HepG2 (cell line): ENCODE measurements around the gene DAAM1. TPM values are rescaled to one million over a fixed set of nuclear protein-coding genes. Genes with fewer than 3 reads are reported as not detected.

Experiments used
- ARNT2 ChIP-seq: sonication (generic); formaldehyde crosslinking; IDR thresholded peaks from 2 replicates; pipeline ENCODE4 v1.8.0; 2022; ENCODE audit warnings: mild to moderate bottlenecking, low read depth, missing genetic modification reagents, moderate library complexity
- ATF7-NPFF ChIP-seq: sonication (generic); formaldehyde crosslinking; IDR thresholded peaks from 2 replicates; pipeline ENCODE4 v1.8.1; 2023; ENCODE audit warnings: mild to moderate bottlenecking, low read depth, missing genetic modification reagents, moderate library complexity
- ELF3 ChIP-seq: IDR thresholded peaks from 2 replicates; pipeline ENCODE4 v1.6.1; 2016; ENCODE audit warnings: missing genetic modification reagents, missing compliant biosample characterization
- ERF ChIP-seq: IDR thresholded peaks from 2 replicates; pipeline ENCODE4 v1.6.1; 2018; ENCODE audit warnings: missing biosample characterization, missing genetic modification reagents
- IRF2 ChIP-seq: IDR thresholded peaks from 2 replicates; pipeline ENCODE4 v1.6.1; 2018; ENCODE audit warnings: missing genetic modification reagents, missing compliant biosample characterization
- KLF16 ChIP-seq, 2 experiments: sonication (generic) in 1 of 2; formaldehyde crosslinking in 1 of 2; IDR thresholded peaks; 2 replicates each; pipeline versions ENCODE4 v1.6.1 to v1.8.0; 2016 to 2023; ENCODE audit warnings: missing genetic modification reagents in 2 of 2, missing compliant biosample characterization in 1 of 2
- KMT2B ChIP-seq: IDR thresholded peaks from 2 replicates; pipeline ENCODE4 v1.6.1; 2016; ENCODE audit warnings: missing genetic modification reagents, missing compliant biosample characterization
- NFATC3 ChIP-seq: sonication (generic); formaldehyde crosslinking; IDR thresholded peaks from 2 replicates; pipeline ENCODE4 v1.5.1; 2020; ENCODE audit warnings: mild to moderate bottlenecking, missing genetic modification reagents
- NR2F2 ChIP-seq: IDR thresholded peaks from 2 replicates; pipeline ENCODE4 v1.6.1; 2012; ENCODE audit warnings: low read depth, inconsistent platforms, borderline replicate concordance
- SALL2 ChIP-seq: sonication (generic); formaldehyde crosslinking; IDR thresholded peaks from 2 replicates; pipeline ENCODE4 v1.8.1; 2023; ENCODE audit warnings: mild to moderate bottlenecking, missing genetic modification reagents, inconsistent platforms
- SAP130 ChIP-seq: IDR thresholded peaks from 2 replicates; pipeline ENCODE4 v1.6.1; 2016; ENCODE audit warnings: low read depth
- SMAD3 ChIP-seq: sonication (generic); formaldehyde crosslinking; IDR thresholded peaks from 2 replicates; pipeline ENCODE4 v1.4.0; 2020; ENCODE audit warnings: missing genetic modification reagents
- SP5 ChIP-seq: IDR thresholded peaks from 2 replicates; pipeline ENCODE4 v1.6.1; 2016; ENCODE audit warnings: low read depth, borderline replicate concordance
- TMF1 ChIP-seq: sonication (generic); formaldehyde crosslinking; IDR thresholded peaks from 2 replicates; pipeline ENCODE4 v1.8.1; 2022; ENCODE audit warnings: low read depth, missing genetic modification reagents
- ZBTB20 ChIP-seq: sonication (generic); formaldehyde crosslinking; IDR thresholded peaks from 2 replicates; pipeline ENCODE4 v1.8.1; 2023; ENCODE audit warnings: missing genetic modification reagents, low read depth, mild to moderate bottlenecking, borderline replicate concordance
- ZFY ChIP-seq: sonication (generic); formaldehyde crosslinking; IDR thresholded peaks from 2 replicates; pipeline ENCODE4 v1.4.0; 2020; ENCODE audit warnings: missing genetic modification reagents
- ZNF12 ChIP-seq: sonication (generic); formaldehyde crosslinking; IDR thresholded peaks from 2 replicates; pipeline ENCODE4 v1.5.0; 2020; ENCODE audit warnings: missing genetic modification reagents
- ZNF335 ChIP-seq: sonication (generic); formaldehyde crosslinking; IDR thresholded peaks from 2 replicates; pipeline ENCODE4 v1.4.0; 2020; ENCODE audit warnings: missing genetic modification reagents
- polyA plus RNA-seq, 8 experiments: library from polyadenylated mRNA; depleted of rRNA in 3 of 8; stranded (reverse) in 7 of 8; unstranded in 1 of 8; fragments of >200 nt; fragmentation: Illumina TruSeq in 4 of 8; extraction: Trizol in 4 of 8; gene quantifications; 2 replicates each; pipeline versions ENCODE4 v1.2.1 to v1.2.3, GENCODE V29; 2011 to 2016; ENCODE audit warnings: low read depth in 4 of 8, missing spikeins in 1 of 8, mixed read lengths in 1 of 8; ENCODE audit not compliant: insufficient read depth in 1 of 8
- total RNA-seq, 5 experiments: library from RNA; depleted of rRNA; stranded (reverse); fragments of >200 nt; fragmentation: Illumina TruSeq; extraction: Trizol; gene quantifications; 2 replicates each; pipeline ENCODE4 v1.2.3, GENCODE V29; 2016; ENCODE audit warnings: low read depth in 1 of 5
- TF ChIP-seq, protein P1 (sequence below), 2 experiments: sonication (generic) in 1 of 2; formaldehyde crosslinking in 1 of 2; IDR thresholded peaks; 2 replicates each; pipeline versions ENCODE4 v1.4.0 to v1.6.1; 2016 to 2020; ENCODE audit warnings: borderline replicate concordance in 1 of 2, low read depth in 1 of 2, mild to moderate bottlenecking in 1 of 2, missing genetic modification reagents in 1 of 2
- TF ChIP-seq, protein P2 (sequence below): sonication (generic); formaldehyde crosslinking; IDR thresholded peaks from 2 replicates; pipeline ENCODE4 v1.5.1; 2020; ENCODE audit warnings: mild to moderate bottlenecking, missing genetic modification reagents, moderate library complexity
- TF ChIP-seq, protein P3 (sequence below): sonication (generic); formaldehyde crosslinking; IDR thresholded peaks from 2 replicates; pipeline ENCODE4 v1.4.0; 2020; ENCODE audit warnings: mild to moderate bottlenecking, missing genetic modification reagents
- TF ChIP-seq, protein P4 (sequence below), 2 experiments: sonication (generic) in 1 of 2; formaldehyde crosslinking in 1 of 2; IDR thresholded peaks; 2 replicates each; pipeline versions ENCODE4 v1.4.0 to v1.6.1; 2018 to 2020; ENCODE audit warnings: missing genetic modification reagents in 2 of 2, borderline replicate concordance in 1 of 2, low read depth in 1 of 2, mild to moderate bottlenecking in 1 of 2, missing biosample characterization in 1 of 2

DAAM1 gene
- total and polyA plus RNA-seq, 2 of the 13 experiments (the other 11 are each of a cell fraction or from before 2014, with no cell fraction given), result 10.9 to 24.5 TPM

DNA sequence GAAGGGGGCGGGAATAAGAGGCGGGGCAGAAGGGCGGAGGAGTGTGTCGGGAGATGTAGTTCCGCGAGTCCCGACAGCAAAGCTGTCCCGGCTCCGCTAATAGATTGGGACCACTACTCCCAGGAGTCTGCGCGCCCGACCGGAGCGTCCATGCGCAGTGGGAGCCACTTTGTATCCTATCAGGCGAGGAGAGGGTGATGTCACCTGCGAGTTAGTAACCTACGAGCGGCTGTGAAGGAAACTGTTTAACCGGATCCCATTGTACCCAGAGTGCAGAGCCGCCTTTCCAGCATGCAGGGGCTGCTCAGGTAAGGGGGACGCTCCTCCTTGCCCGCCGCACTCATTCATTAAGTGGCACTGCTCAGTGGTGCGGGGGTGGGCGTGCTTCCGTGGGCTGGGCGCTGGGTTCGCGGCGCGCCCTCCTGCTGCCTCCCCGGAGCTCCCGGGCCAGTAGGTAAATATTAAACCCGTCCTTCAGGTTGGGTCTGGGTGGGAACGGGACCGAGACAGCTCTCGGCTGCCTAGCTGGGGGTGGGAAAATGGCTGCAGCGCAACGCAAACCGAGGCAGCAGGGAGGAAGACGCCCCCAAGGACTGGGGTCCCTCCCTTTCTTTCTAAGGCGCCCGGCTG lies at the start of gene DAAM1 (continued):
- TF ChIP-seq ERF (peak; percentile 32; the same call in 1 of the 2 replicates), NFATC3 (CRISPR knock-in tag) (peak; percentile 82; the same call in 1 of the 2 replicates), KMT2B (CRISPR knock-in tag) (no peak), ARNT2 (peak; percentile 25), ZNF335 (0 out of 2 replicates have a peak, but pooled peaks have one; percentile 34), ZBTB20 (CRISPR knock-in tag) (0 out of 2 replicates have a peak, but pooled peaks have one; percentile 18), SAP130 (CRISPR knock-in tag) (peak; percentile 90), SALL2 (CRISPR knock-in tag) (0 out of 2 replicates have a peak, but pooled peaks have one; percentile 30), ELF3 (0 out of 2 replicates have a peak, but pooled peaks have one; percentile 24), SMAD3 (0 out of 2 replicates have a peak, but pooled peaks have one; percentile 24), NR2F2 (0 out of 2 replicates have a peak, but pooled peaks have one; percentile 6), ZFY (CRISPR knock-in tag) (peak; percentile 44; the same call in 1 of the 2 replicates), KLF16 (CRISPR knock-in tag; IDR thresholded peaks at IDR 0.05) (peak in 1 of 2 experiments; percentile 37; a peak in 1 of 4 replicates), SP5 (CRISPR knock-in tag) (peak; percentile 95), IRF2 (CRISPR knock-in tag) (peak; percentile 66; the same call in 1 of the 2 replicates), TMF1 (no peak), ATF7-NPFF (CRISPR knock-in tag) (no peak), ZNF12 (CRISPR knock-in tag) (no peak)
- TF ChIP-seq, protein P1, sequence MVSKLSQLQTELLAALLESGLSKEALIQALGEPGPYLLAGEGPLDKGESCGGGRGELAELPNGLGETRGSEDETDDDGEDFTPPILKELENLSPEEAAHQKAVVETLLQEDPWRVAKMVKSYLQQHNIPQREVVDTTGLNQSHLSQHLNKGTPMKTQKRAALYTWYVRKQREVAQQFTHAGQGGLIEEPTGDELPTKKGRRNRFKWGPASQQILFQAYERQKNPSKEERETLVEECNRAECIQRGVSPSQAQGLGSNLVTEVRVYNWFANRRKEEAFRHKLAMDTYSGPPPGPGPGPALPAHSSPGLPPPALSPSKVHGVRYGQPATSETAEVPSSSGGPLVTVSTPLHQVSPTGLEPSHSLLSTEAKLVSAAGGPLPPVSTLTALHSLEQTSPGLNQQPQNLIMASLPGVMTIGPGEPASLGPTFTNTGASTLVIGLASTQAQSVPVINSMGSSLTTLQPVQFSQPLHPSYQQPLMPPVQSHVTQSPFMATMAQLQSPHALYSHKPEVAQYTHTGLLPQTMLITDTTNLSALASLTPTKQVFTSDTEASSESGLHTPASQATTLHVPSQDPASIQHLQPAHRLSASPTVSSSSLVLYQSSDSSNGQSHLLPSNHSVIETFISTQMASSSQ (IDR thresholded peaks at IDR 0.05; ENCODE audit: low read depth), result no peak
- TF ChIP-seq, protein P1 (CRISPR knock-in tag; IDR thresholded peaks at IDR 0.05; ENCODE audit: borderline replicate concordance), result peak; percentile 39; the same call in 1 of the 2 replicates
- TF ChIP-seq, protein P2, sequence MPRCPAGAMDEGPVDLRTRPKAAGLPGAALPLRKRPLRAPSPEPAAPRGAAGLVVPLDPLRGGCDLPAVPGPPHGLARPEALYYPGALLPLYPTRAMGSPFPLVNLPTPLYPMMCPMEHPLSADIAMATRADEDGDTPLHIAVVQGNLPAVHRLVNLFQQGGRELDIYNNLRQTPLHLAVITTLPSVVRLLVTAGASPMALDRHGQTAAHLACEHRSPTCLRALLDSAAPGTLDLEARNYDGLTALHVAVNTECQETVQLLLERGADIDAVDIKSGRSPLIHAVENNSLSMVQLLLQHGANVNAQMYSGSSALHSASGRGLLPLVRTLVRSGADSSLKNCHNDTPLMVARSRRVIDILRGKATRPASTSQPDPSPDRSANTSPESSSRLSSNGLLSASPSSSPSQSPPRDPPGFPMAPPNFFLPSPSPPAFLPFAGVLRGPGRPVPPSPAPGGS (CRISPR knock-in tag), result peak; percentile 53
- TF ChIP-seq, protein P3, sequence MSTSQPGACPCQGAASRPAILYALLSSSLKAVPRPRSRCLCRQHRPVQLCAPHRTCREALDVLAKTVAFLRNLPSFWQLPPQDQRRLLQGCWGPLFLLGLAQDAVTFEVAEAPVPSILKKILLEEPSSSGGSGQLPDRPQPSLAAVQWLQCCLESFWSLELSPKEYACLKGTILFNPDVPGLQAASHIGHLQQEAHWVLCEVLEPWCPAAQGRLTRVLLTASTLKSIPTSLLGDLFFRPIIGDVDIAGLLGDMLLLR, result no peak
- TF ChIP-seq, protein P4, sequence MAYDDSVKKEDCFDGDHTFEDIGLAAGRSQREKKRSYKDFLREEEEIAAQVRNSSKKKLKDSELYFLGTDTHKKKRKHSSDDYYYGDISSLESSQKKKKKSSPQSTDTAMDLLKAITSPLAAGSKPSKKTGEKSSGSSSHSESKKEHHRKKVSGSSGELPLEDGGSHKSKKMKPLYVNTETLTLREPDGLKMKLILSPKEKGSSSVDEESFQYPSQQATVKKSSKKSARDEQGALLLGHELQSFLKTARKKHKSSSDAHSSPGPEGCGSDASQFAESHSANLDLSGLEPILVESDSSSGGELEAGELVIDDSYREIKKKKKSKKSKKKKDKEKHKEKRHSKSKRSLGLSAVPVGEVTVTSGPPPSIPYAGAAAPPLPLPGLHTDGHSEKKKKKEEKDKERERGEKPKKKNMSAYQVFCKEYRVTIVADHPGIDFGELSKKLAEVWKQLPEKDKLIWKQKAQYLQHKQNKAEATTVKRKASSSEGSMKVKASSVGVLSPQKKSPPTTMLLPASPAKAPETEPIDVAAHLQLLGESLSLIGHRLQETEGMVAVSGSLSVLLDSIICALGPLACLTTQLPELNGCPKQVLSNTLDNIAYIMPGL (CRISPR knock-in tag; IDR thresholded peaks at IDR 0.05; ENCODE audit: borderline replicate concordance in 1 of 2, low read depth in 1 of 2), result peak; percentile 41 to 63; a peak in 3 of 4 replicates
